GM23248 (cell line): ENCODE results near the gene ACCSL. TPM values are rescaled to one million over a fixed set of nuclear protein-coding genes. Genes with fewer than 3 reads are reported as not detected.

ENCODE experiments used
- DNase-seq: peaks from one replicate; pipeline ENCODE4 v3.0.0-alpha.2; 2015
- H2AFZ ChIP-seq: fragments of 200-600 bp; sonication (generic); 2 replicates; pipeline ENCODE4 v1.6.1; 2016; ENCODE audit warnings: antibody characterized with exemption
- H3F3A ChIP-seq: fragments of 200-600 bp; sonication (generic); 2 replicates; pipeline ENCODE4 v1.6.1; 2016; ENCODE audit warnings: mild to moderate bottlenecking, antibody characterized with exemption, mixed run types; ENCODE audit not compliant: insufficient read depth
- H3K27ac ChIP-seq: fragments of 200-600 bp; sonication (generic); 2 replicates; pipeline ENCODE4 v1.5.1; 2016; ENCODE audit warnings: mild to moderate bottlenecking
- H3K27me3 ChIP-seq: fragments of 200-600 bp; sonication (generic); replicated peaks from 2 replicates; pipeline ENCODE4 v1.6.1; 2016; ENCODE audit warnings: mild to moderate bottlenecking; ENCODE audit not compliant: insufficient read depth
- H3K36me3 ChIP-seq: fragments of 200-600 bp; sonication (generic); 2 replicates; pipeline ENCODE4 v1.6.1; 2016; ENCODE audit warnings: low read depth, mild to moderate bottlenecking
- H3K4me1 ChIP-seq: fragments of 200-600 bp; sonication (generic); 2 replicates; pipeline ENCODE4 v1.6.1; 2016; ENCODE audit warnings: mild to moderate bottlenecking; ENCODE audit not compliant: insufficient read depth
- H3K4me2 ChIP-seq: fragments of 200-600 bp; sonication (generic); one replicate; pipeline ENCODE4 v1.6.1; 2016; ENCODE audit warnings: mild to moderate bottlenecking; ENCODE audit not compliant: unreplicated experiment
- H3K4me3 ChIP-seq: fragments of 200-600 bp; sonication (generic); 2 replicates; pipeline ENCODE4 v1.5.1; 2016; ENCODE audit warnings: mild to moderate bottlenecking
- H3K79me2 ChIP-seq: fragments of 200-600 bp; sonication (generic); 2 replicates; pipeline ENCODE4 v1.6.1; 2016; ENCODE audit warnings: mild to moderate bottlenecking; ENCODE audit not compliant: insufficient read depth
- H3K9ac ChIP-seq: fragments of 200-600 bp; sonication (generic); 2 replicates; pipeline ENCODE4 v1.6.1; 2016; ENCODE audit warnings: mild to moderate bottlenecking
- H3K9me2 ChIP-seq: fragments of 200-600 bp; sonication (generic); 2 replicates; pipeline ENCODE4 v1.6.1; 2016; ENCODE audit warnings: mixed run types, mild to moderate bottlenecking, moderate library complexity; ENCODE audit not compliant: insufficient read depth
- H3K9me3 ChIP-seq: fragments of 200-600 bp; sonication (generic); one replicate; pipeline ENCODE4 v1.6.1; 2017; ENCODE audit warnings: low read depth
- H4K20me1 ChIP-seq: fragments of 200-600 bp; sonication (generic); 2 replicates; pipeline ENCODE4 v1.6.0; 2016; ENCODE audit not compliant: insufficient read depth
- EZH2 ChIP-seq: fragments of 200-600 bp; sonication (generic); IDR thresholded peaks from 2 replicates; pipeline ENCODE4 v1.6.1; 2018; ENCODE audit warnings: antibody characterized with exemption, mild to moderate bottlenecking; ENCODE audit not compliant: insufficient read depth, poor library complexity, severe bottlenecking
- EZH2phosphoT487 ChIP-seq: fragments of 200-600 bp; sonication (generic); IDR thresholded peaks from 2 replicates; pipeline ENCODE4 v1.6.1; 2018; ENCODE audit warnings: antibody characterized with exemption, moderate library complexity, mild to moderate bottlenecking, low read depth; ENCODE audit not compliant: insufficient read depth
- WGBS, 2 experiments: methylation state at CpG; one replicate each; pipeline ENCODE4 v1.1.6; 2015 to 2017; ENCODE audit warnings: low lambda C conversion rate in 2 of 2, low coverage in 1 of 2; ENCODE audit errors: missing lambda C conversion rate in 2 of 2; 5-methylcytosine and 5-hydroxymethylcytosine counted together
- in situ Hi-C: fragments of 300-500 bp; cut with MboI; formaldehyde crosslinking; loops from 2 replicates; pipeline ENCODE4 v1.15.0; 2020
- polyA plus RNA-seq: library from polyadenylated mRNA; unstranded; fragments of >200 nt; fragmentation: Nextera tagmentation; extraction: Ambion mirVana; gene quantifications from 2 replicates; pipeline ENCODE4 v1.2.1, GENCODE V29; 2016
- total RNA-seq: library from RNA; depleted of rRNA; stranded (reverse); fragments of >200 nt; shearing (Covaris generic); gene quantifications from 2 replicates; pipeline ENCODE4 v1.2.3, GENCODE V29; 2014

Gene ACCSL
- total and polyA plus RNA-seq, 2 experiments from 2014 or later = not detected

GRCh38 chr11:44067266-44067665 is 19.5 kb downstream of the ACCSL start:
- Histone ChIP-seq H3K36me3 (no peaks in the 10 kb centered on the region; the same call in 1 of the 2 replicates), H3F3A (peaks cover 8% of the 10 kb centered on the region), H3K79me2 (no peaks in the 10 kb centered on the region), H3K27me3 (no peaks in the 10 kb centered on the region), H2AFZ (peak overlapping the region; percentile 96; the same call in 1 of the 2 replicates), H3K9ac (peak overlapping the region; percentile 98), H3K4me2 (peak overlapping the region; percentile 94), H3K4me3 (peak overlapping the region; percentile 96), H3K27ac (no peak overlapping the region), H3K9me2 (no peaks in the 10 kb centered on the region), H4K20me1 (no peaks in the 10 kb centered on the region), H3K4me1 (0 out of 2 replicates have a peak, but pooled peaks cover 6% of the 10 kb centered on the region), H3K9me3 (no peaks in the 10 kb centered on the region)
- WGBS, 2 experiments = 44 to 48% methylated on average over 5 of the region's 5 CpGs
- no peak for TF ChIP-seq EZH2
- no peak for TF ChIP-seq EZH2phosphoT487
- DNase-seq = no peak
- in situ Hi-C loops = no loop called here

GRCh38 chr11:44068180-44068579 is 20.4 kb downstream of the ACCSL start:
- Histone ChIP-seq H3K27ac (no peak overlapping the region), H3K79me2 (no peaks in the 10 kb centered on the region), H3K9ac (no peak overlapping the region), H2AFZ (no peak overlapping the region), H4K20me1 (no peaks in the 10 kb centered on the region), H3K27me3 (no peaks in the 10 kb centered on the region), H3K4me2 (no peak overlapping the region), H3K4me1 (0 out of 2 replicates have a peak, but pooled peaks cover 6% of the 10 kb centered on the region), H3K9me3 (no peaks in the 10 kb centered on the region), H3K36me3 (no peaks in the 10 kb centered on the region; the same call in 1 of the 2 replicates), H3F3A (peaks cover 8% of the 10 kb centered on the region), H3K4me3 (no peak overlapping the region), H3K9me2 (no peaks in the 10 kb centered on the region)
- in situ Hi-C loops = no loop called here
- WGBS, 2 experiments = 73 to 86% methylated on average over 2 of the region's 2 CpGs
- no peak for DNase-seq
- TF ChIP-seq EZH2phosphoT487 = no peak
- no peak for TF ChIP-seq EZH2

- Histone ChIP-seq H3K27me3 (no peaks in the 10 kb centered on the region), H3K79me2 (no peaks in the 10 kb centered on the region), H3K9ac (no peak overlapping the region), H3K9me3 (no peaks in the 10 kb centered on the region), H2AFZ (no peak overlapping the region), H3K4me2 (no peak overlapping the region), H4K20me1 (no peaks in the 10 kb centered on the region), H3K4me1 (0 out of 2 replicates have a peak, but pooled peaks cover 6% of the 10 kb centered on the region), H3K36me3 (no peaks in the 10 kb centered on the region; the same call in 1 of the 2 replicates), H3K9me2 (no peaks in the 10 kb centered on the region), H3K27ac (no peak overlapping the region), H3F3A (no peaks in the 10 kb centered on the region), H3K4me3 (no peak overlapping the region)
- TF ChIP-seq EZH2 (no peak), EZH2phosphoT487 (no peak)
- DNase-seq = no peak
- in situ Hi-C loops = loop anchor here (10.0 kb wide), 1 partner anchor 56 kb away; no protein-coding TSS in a partner anchor
- WGBS, 2 experiments = 77 to 86% methylated on average over 3 of the region's 3 CpGs
Measured at GRCh38 chr11:44071157-44071556, 23.4 kb downstream of the ACCSL start.

GRCh38 chr11:44072757-44073658 is 25.2 kb downstream of the ACCSL start:
- in situ Hi-C loops = loop anchor here (10.0 kb wide), 1 partner anchor 58 kb away; no protein-coding TSS in a partner anchor
- Histone ChIP-seq H3K27me3 (no peaks in the 10 kb centered on the region), H3K4me1 (no peaks in the 10 kb centered on the region), H2AFZ (no peak overlapping the region), H3K9ac (no peak overlapping the region), H4K20me1 (no peaks in the 10 kb centered on the region), H3K79me2 (no peaks in the 10 kb centered on the region), H3K4me3 (no peak overlapping the region), H3K9me3 (no peaks in the 10 kb centered on the region), H3K27ac (no peak overlapping the region), H3K36me3 (no peaks in the 10 kb centered on the region; the same call in 1 of the 2 replicates), H3K4me2 (no peak overlapping the region), H3K9me2 (no peaks in the 10 kb centered on the region), H3F3A (no peaks in the 10 kb centered on the region)
- TF ChIP-seq EZH2 (no peak), EZH2phosphoT487 (no peak)
- 93 to 96% methylated on average over 8 of the region's 8 CpGs for WGBS, 2 experiments
- no peak for DNase-seq
